NCI-H1048 (cell line): Measurements from ENCODE around the gene CADM1.

Source experiments
- DNase-seq: peaks from one replicate; lab custom pipeline; 2025; lab: John Stamatoyannopoulos, UW

CADM1 gene

DNA sequence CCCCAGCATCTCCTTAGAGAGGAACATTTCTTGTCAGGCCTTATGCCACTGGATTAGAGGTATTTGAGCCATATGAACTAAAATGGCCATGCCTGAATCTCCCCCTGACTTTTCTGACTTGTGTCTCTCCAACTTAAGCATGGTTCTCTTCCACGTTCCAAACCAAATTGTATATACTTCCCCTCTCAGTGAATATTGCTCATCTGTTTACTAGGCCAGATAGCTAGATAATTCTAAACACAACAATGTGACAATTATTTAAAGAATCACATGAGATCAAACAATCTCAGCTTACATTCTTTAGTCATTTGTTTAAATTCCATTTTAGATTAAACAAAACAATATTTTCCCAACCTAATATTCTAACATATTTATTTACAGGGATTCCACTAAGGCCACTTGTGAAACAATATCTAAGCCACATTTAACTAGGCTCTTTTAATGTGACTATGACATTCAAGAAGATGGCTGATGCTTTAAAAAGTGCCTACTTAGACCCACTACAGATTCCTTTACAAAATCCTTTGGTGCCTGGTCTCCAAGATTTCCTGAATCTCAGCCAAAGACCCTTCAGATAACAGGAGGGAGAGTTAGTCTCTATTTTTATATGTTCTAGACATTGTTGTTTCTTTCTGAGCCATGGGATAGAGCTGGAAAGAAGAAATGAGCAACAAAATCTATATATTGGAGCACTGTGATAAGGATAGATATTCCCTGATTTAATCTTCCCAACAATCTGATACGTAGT, 105.7 kb downstream of the CADM1 start:
- DNase-seq: no peak

DNA sequence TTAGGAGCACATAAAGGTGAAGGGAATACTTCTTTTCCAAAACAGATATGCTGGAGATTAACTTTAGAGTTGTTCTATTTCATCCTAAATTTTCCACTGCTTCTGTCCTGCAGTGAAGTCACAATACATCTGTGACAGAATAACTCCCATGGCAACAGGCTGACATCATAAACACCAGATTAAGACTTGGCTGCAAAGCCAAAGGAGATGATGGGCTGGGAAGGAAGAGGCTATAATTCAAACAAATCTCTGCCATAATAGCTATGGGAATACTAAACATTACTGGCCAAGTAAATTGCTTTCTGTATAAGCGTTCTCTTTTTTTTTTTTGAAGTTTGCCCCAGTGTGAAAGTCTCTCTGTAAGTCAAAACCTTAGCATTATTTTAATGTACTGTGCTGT, 107.7 kb downstream of the CADM1 start:
- no peak for DNase-seq

DNA sequence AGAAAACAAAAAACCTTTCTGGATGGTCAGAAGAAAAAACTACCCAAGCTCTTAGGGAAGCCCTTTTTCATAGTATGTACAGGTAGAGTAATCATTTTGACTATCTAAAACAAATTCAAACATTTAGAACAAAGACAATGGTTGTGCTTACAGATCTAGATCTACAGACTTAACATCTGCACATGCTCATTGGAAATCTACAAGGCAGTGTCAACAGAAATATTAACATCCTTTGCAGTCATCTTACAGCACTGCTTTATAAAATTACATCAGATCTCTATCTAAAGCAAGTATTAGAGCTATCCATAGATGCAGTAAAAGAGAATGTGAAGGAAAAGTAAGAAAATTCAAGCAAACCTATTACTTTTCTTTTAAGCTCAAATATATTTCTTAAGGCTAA, 110.3 kb downstream of the CADM1 start:
- DNase-seq: no peak

DNA sequence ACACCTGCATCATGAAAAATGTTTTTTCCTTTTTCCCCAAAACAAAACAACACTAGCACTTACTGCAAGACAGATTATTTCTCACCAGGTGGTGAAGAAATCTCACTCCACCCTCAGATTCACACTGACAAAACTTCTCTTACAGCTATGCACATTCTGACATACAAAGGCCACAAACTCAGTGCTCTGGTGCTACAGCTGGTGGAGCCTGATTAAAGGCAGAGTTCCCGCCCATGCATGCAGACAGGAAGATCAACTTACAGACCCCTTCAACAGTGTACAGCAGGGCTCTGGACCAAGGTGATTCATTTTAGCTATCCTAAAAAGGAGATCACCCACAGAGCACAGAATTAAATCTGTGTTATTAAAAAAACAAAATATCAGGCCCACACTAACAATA, 112.6 kb downstream of the CADM1 start:
- DNase-seq: no peak

- no peak for DNase-seq
Observed at GRCh38 chr11:115391160-115391559, 113.1 kb downstream of the CADM1 start.

DNA sequence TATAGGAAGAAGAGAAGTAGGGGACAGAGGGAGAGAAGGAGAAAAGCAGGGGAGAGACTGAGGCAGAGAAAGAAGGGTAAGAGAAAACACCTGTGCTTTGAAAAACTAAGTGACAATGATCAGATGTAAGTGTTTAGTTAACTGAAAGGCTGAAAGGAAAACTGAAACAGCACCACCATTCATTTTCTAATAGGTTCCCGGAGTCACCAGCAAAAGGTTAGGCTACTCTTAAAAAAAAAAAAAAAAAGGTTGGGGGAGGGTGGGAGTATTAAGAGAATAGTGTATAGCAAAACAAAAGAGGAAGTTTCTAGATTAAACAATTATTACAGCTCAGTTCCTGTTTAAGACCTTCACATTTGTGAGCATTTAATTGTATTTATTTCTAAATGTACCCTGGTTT, 113.8 kb downstream of the CADM1 start:
- no peak for DNase-seq

GRCh38 chr11:115389790-115390189, 114.4 kb downstream of the CADM1 start:
- no peak for DNase-seq

DNA sequence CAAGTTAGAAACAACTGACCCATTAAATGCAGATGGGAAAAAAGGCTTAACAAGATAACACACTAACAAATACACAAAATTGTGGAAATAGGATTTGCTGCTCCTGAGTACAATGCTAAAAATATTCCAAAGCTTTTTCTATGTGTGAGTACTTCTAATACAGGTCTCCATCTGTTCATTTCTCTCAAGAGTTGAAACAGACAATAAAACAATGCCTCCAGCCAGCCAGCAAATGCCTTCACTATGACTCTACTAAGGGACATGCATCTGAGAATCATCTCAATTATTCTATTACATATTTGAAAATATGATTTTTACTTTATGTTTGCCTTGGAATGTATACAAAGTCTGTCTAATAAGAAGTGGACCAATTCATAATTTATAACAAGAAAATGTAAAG, 119.0 kb downstream of the CADM1 start:
- no peak for DNase-seq

DNA sequence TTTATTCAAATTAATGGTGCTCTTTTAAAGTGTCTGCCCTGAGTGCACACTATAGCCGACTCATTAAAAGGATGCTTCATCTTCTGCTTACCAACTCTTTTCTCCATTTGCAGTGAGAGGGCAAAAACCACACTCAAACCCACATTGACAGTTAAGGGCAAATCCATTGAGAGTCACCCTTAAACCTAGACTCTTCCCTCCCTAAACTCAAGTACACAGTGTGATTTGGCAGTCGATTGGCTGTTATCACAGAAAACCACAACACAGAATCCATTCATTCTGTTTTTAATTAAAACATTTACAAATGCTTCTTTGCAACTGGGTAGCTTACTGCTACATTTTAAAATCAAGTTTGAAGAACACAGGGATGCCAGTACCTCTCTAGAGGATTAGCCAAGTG, 120.0 kb downstream of the CADM1 start:
- no peak for DNase-seq

DNA sequence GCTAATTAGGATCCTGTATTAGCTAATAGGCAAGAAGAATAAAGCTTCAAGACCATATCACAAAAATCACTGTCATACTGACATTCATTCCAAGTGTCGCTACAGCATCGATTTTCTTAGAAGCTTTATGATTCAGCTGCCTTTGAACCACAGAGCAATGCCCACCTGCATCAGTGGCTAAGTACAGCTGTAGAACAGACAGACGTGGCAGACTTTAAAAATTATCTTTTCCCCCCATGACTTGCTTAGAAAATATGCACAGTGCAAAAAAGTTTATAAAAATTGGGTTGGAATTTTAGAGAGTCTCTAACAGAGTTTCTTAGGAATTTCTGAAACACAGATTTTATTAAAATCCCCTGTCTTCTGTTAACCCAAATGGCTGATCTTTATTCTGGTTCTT, 120.8 kb downstream of the CADM1 start:
- DNase-seq: no peak

DNA sequence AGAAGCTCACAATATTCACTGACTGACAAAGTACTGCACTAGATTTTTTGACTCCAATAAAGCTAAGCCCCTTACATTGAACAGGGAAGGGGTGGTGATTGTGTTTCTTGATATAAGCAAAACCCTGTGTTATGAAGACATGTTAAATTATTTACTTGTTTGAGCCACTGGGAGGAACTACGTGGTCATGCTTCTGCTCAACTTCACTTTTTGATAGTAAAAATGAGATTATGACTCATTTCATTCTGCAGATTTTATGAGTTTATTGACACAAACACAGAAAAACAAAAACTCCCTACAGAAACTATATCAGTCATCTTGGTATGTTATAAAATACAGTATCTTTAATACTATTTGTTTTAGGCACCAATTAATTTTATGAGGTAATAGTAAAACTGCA, 124.7 kb downstream of the CADM1 start:
- DNase-seq: no peak

- DNase-seq: no peak
Observed at GRCh38 chr11:115378557-115378956, 125.7 kb downstream of the CADM1 start.

- DNase-seq: no peak
Observed at GRCh38 chr11:115377882-115378296, 126.3 kb downstream of the CADM1 start.

DNA sequence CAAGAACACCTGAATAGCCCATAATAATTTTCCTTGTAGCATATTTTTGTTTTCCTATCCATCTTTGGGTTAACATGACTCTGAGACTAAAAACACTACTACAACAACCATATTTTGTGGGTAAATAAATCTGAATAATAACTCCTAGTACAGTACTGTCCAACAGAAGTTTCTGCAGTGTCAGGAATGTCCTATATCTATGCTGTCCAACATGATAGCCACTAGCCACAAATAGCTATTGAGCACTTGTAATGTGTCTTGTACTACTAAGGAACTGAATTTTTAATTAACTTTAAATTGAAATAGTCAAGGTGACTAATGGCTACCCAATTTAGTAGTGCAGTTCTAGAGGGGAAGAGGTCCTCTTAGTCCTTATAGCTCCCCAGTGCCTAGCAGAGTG, 135.6 kb downstream of the CADM1 start:
- no peak for DNase-seq

DNA sequence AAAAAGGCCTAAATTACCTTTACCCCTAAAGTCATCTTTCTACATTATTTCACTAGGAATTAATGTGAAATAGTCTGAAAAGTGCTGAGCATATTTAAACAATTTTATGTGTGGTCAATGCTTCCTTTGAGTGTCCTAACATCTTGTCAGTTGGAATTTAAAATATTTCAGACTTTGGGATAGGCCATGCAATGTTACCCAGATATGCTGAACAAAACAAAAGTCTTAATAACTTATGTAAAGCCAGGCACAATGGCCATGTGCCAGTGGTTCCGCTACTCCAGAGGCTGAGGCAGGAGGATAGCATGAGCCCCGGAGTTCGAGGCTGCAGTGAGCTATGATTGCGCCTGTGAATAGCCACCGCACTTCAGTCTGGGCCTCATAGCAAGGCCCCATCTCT, 137.4 kb downstream of the CADM1 start:
- DNase-seq: no peak

DNA sequence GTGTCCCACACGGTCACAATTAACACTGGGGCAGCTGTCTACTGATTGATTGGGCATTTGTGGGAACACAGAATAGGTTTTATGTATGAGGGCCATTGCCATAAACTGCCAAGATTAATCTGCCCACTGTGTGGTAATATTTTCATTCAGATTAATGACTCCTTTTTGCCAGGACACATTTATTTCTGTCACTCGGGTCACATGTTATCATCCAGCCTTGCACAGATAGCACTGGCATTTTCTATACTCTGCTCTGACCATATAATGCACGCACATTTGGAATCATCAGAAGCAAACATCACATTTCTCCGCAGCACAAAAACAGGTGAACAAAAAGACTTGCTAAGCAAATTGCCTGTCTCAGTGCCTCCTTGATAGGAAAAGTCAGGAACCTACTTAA, 138.3 kb downstream of the CADM1 start:
- no peak for DNase-seq

DNA sequence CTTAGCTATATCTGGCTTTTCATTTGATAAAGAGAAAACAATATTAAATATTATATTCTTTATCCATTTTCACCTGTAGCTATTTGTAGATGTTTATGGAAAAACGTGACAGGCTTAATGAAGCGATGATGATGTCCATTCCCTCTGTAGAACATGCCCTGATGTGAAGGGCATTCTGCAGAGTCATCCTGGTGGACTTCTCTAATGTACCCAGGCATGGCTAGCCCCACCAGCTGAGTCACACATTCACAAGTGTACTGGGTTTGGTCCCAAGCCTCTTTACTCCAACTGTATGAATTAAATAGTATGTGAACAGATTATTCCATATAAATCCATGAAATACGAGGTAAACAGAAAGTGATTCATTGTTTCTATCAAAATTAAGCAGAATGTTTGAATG, 139.3 kb downstream of the CADM1 start:
- DNase-seq: no peak

GRCh38 chr11:115363921-115364320, 140.3 kb downstream of the CADM1 start:
- no peak for DNase-seq

DNA sequence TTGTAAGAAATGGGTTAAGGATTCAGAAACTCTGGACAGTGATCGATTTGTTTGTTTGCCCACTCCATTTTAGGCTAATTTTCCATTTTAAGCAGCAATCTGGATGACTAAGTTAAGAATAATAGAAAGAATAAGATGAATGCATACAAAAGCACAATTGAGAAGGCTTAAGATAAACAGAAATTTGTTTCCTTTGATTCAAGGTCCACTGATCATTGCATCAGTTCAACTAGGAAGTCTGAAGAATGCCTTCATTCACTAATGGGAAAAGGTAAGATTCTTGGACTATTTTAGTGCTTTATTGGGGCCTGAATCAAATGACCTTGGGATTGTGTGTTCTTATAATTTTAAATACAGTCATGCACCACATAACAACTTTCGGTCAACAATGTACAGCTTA, 140.8 kb downstream of the CADM1 start:
- DNase-seq: no peak

DNA sequence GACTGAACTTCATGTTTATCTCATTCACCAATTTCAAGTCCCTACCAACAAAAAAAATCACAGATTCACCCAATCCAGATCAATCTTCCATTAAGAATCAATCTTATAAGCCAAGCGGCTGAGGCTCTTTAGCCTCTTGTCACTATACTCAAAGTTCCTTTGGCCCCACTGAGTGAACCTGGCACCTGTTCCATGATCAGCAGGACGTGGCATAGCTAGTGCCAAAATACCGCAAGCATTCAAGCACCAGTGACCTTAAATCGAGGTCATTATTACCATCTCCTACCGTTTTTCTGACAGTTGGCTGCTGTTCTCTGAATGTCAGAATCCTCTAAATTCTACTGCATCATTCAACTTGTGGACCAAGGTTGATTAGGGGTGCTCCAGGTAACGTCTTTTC, 141.2 kb downstream of the CADM1 start:
- DNase-seq: no peak

GRCh38 chr11:115361025-115361424, 143.2 kb downstream of the CADM1 start:
- no peak for DNase-seq

GRCh38 chr11:115360186-115360824, 143.9 kb downstream of the CADM1 start:
- no peak for DNase-seq

DNA sequence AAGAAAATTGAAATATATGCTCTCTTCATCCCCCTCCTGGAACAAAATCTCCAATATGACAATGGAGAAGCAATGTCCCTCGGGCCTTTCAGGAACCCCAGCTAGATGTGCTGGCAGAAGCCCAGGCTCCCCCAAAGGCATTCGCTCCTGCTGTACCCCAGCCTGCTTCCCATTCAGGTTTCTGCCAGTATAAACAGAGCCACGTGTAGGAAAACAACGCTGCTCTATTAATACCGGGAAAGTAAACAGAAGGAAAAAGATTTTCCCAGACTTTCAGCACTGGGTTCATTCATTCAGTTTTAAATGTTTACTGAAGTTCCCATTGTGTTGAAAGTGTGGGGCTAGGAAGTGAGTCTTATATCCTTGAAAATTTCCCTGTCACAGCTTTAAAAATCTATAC, 147.1 kb downstream of the CADM1 start:
- no peak for DNase-seq
